Measurements from ENCODE around the gene UTP25.

- no peak for TF ChIP-seq CTCF (conservative IDR thresholded peaks at IDR 0.05; ENCODE audit: low read depth, low read length)
- TF ChIP-seq RAD21 (IDR thresholded peaks at IDR 0.05; ENCODE audit: low read length) = no peak
- TF ChIP-seq MXI1 (IDR thresholded peaks at IDR 0.05; ENCODE audit: borderline replicate concordance, low read depth, low read length) = no peak
- TF ChIP-seq, protein P1, sequence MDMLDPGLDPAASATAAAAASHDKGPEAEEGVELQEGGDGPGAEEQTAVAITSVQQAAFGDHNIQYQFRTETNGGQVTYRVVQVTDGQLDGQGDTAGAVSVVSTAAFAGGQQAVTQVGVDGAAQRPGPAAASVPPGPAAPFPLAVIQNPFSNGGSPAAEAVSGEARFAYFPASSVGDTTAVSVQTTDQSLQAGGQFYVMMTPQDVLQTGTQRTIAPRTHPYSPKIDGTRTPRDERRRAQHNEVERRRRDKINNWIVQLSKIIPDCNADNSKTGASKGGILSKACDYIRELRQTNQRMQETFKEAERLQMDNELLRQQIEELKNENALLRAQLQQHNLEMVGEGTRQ (IDR thresholded peaks at IDR 0.05; ENCODE audit: low read depth, low read length) = no peak
Observed at GRCh38 chr1:209880031-209880430, 52.3 kb downstream of the UTP25 start.
